WERI-Rb-1 (cell line): ENCODE measurements around the gene ADAMTS12.

Experiments
- DNase-seq: peaks from one replicate; pipeline ENCODE4 v3.0.0-alpha.2; 2020
- H3K27ac ChIP-seq: fragments of 250-450 bp; sonication (Bioruptor Pico); 2 replicates; pipeline ENCODE4 v1.5.1; 2020; ENCODE audit warnings: mild to moderate bottlenecking, moderate library complexity
- H3K27me3 ChIP-seq: fragments of 250-450 bp; sonication (Bioruptor Pico); 2 replicates; pipeline ENCODE4 v1.5.1; 2021; ENCODE audit warnings: mild to moderate bottlenecking, low read depth, moderate library complexity; ENCODE audit not compliant: insufficient read depth, severe bottlenecking
- H3K36me3 ChIP-seq: fragments of 250-450 bp; sonication (Bioruptor Pico); 2 replicates; pipeline ENCODE4 v1.5.1; 2020; ENCODE audit warnings: mild to moderate bottlenecking, moderate library complexity
- H3K4me3 ChIP-seq: 2 replicates; pipeline ENCODE4 v1.5.1; 2011; ENCODE audit warnings: low read depth, mild to moderate bottlenecking, control low read depth, low read length
- H3K9me3 ChIP-seq: fragments of 250-450 bp; sonication (Bioruptor Pico); 2 replicates; pipeline ENCODE4 v1.5.1; 2021; ENCODE audit warnings: mild to moderate bottlenecking, moderate library complexity; ENCODE audit not compliant: severe bottlenecking
- CTCF ChIP-seq: IDR thresholded peaks from 2 replicates; pipeline ENCODE4 v1.5.1; 2011; ENCODE audit warnings: low read depth, mild to moderate bottlenecking, control low read depth, inconsistent platforms, low read length

ADAMTS12 gene

GRCh38 chr5:33671700-33672291 lies 220.0 kb downstream of the ADAMTS12 start:
- no peaks in the 10 kb centered on the region for H3K9me3 ChIP-seq
- no peak for DNase-seq
- no peak for TF ChIP-seq CTCF
- H3K4me3 ChIP-seq = no peak overlapping the region
- H3K27me3 ChIP-seq = peaks cover 51% of the 10 kb centered on the region
- no peak overlapping the region for H3K27ac ChIP-seq
- no peaks in the 10 kb centered on the region for H3K36me3 ChIP-seq

GRCh38 chr5:33662722-33663427 lies 228.9 kb downstream of the ADAMTS12 start:
- TF ChIP-seq CTCF = no peak
- DNase-seq = no peak
- H3K36me3 ChIP-seq = no peaks in the 10 kb centered on the region
- no peaks in the 10 kb centered on the region for H3K9me3 ChIP-seq
- H3K27me3 ChIP-seq = peaks cover 72% of the 10 kb centered on the region
- H3K4me3 ChIP-seq = no peak overlapping the region
- no peak overlapping the region for H3K27ac ChIP-seq

GRCh38 chr5:33659526-33660169 lies 232.1 kb downstream of the ADAMTS12 start:
- Histone ChIP-seq H3K9me3 (no peaks in the 10 kb centered on the region), H3K36me3 (no peaks in the 10 kb centered on the region), H3K4me3 (no peak overlapping the region), H3K27me3 (peaks cover 61% of the 10 kb centered on the region), H3K27ac (no peak overlapping the region)
- no peak for TF ChIP-seq CTCF
- no peak for DNase-seq

- no peak for DNase-seq
- H3K27ac ChIP-seq = no peak overlapping the region
- no peaks in the 10 kb centered on the region for H3K36me3 ChIP-seq
- H3K4me3 ChIP-seq = no peak overlapping the region
- TF ChIP-seq CTCF = no peak
- peaks cover 55% of the 10 kb centered on the region for H3K27me3 ChIP-seq
- H3K9me3 ChIP-seq = no peaks in the 10 kb centered on the region
Measured at GRCh38 chr5:33657804-33658440, 233.9 kb downstream of the ADAMTS12 start.

GRCh38 chr5:33657176-33657575 lies 234.6 kb downstream of the ADAMTS12 start:
- no peak for DNase-seq
- Histone ChIP-seq H3K9me3 (no peaks in the 10 kb centered on the region), H3K27me3 (peaks cover 53% of the 10 kb centered on the region), H3K36me3 (no peaks in the 10 kb centered on the region), H3K27ac (no peak overlapping the region), H3K4me3 (no peak overlapping the region)
- no peak for TF ChIP-seq CTCF
